Smooth muscle cell of trachea (primary cell): ENCODE data around the gene RHBDD1. TPM values are rescaled to one million over a fixed set of nuclear protein-coding genes. Genes with fewer than 3 reads are reported as not detected.

Experiments
- total RNA-seq: library from RNA; depleted of rRNA; stranded (reverse); fragments of >200 nt; gene quantifications from 2 replicates; pipeline ENCODE4 v1.2.1, GENCODE V29; 2014

RHBDD1 gene, protein sequence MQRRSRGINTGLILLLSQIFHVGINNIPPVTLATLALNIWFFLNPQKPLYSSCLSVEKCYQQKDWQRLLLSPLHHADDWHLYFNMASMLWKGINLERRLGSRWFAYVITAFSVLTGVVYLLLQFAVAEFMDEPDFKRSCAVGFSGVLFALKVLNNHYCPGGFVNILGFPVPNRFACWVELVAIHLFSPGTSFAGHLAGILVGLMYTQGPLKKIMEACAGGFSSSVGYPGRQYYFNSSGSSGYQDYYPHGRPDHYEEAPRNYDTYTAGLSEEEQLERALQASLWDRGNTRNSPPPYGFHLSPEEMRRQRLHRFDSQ
- total RNA-seq, result 23.9 and 34.7 TPM in 2 replicates

GRCh38 chr2:226835796-226836547 is at the start of gene RHBDD1:
Gene RHBDD1 (plus strand): TSS chr2:226836054. CDS start chr2:226864694, 28,640 bp downstream.

GRCh38 chr2:226799211-226799975 is 36.5 kb upstream of the RHBDD1 start, which contains the start of gene IRS1:
Gene IRS1 (minus strand): TSS chr2:226799820. CDS start chr2:226798738, 1,082 bp downstream.

Other genes starting within 250 kb of the RHBDD1 start
- 33.5 and 47.5 TPM in 2 replicates for gene IRS1, start 36.2 kb upstream of the RHBDD1 start, total RNA-seq